ENCODE results near the gene LIME1.
A peak's percentile ranks its signal among the peaks of the same experiment; 100 is the strongest.

LIME1 gene

DNA sequence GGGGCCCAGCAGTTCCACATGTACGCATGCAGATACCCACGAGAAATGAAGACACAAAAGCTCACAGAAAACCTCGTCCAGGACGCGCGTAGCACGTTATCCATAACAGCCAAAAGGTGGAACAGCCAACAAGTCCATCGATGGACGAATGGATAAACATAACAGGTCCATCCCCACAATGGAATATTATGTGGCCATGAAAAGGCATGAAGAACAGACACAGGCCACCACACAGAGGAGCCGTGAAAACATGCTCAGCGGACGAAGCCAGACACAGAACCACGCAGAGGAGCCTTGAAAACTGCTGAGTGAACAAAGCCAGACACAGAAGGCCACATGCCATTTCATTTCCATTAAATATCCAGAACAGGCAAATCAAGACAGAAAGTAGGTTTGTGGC is 41.1 kb downstream of the LIME1 start:
- TF ChIP-seq ZFX (IDR thresholded peaks at IDR 0.05; ENCODE audit: borderline replicate concordance), result no peak
- TF ChIP-seq, protein P1, sequence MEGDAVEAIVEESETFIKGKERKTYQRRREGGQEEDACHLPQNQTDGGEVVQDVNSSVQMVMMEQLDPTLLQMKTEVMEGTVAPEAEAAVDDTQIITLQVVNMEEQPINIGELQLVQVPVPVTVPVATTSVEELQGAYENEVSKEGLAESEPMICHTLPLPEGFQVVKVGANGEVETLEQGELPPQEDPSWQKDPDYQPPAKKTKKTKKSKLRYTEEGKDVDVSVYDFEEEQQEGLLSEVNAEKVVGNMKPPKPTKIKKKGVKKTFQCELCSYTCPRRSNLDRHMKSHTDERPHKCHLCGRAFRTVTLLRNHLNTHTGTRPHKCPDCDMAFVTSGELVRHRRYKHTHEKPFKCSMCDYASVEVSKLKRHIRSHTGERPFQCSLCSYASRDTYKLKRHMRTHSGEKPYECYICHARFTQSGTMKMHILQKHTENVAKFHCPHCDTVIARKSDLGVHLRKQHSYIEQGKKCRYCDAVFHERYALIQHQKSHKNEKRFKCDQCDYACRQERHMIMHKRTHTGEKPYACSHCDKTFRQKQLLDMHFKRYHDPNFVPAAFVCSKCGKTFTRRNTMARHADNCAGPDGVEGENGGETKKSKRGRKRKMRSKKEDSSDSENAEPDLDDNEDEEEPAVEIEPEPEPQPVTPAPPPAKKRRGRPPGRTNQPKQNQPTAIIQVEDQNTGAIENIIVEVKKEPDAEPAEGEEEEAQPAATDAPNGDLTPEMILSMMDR (IDR thresholded peaks at IDR 0.05), result no peak
- no peak overlapping the region for H3K27ac ChIP-seq

DNA sequence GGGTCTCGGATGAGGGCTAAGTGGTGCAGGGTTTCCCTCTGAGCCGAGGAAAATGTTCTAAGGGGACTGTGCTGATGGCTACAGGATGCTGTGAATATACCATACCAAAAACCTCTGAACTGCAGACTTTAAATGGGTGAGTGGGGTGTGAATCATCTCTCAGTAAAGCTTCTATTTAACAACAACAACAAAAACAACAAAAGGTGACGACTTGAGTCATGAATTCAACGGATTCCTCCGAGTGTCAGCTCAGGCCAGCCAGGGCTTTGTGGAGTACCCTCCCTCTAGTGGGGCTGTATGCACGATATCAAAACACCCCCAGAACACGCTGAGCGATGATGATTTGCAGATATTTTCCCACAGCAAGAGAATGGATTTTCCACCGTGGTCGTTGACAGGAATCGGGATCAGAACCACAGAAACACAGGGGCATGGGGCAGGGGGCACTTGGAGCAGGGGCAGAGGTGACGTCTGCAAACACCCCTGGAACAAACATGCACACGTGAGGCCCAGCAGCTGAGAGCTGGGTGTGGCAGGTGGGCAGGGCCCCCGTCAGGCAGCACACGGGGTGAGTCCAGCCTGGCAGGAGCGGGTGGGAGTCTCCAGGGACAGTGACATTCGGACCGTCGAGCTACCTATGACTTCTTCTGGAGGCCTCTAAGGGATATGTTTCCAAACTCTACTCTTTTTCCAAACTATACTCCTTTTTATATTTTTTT is 41.7 kb downstream of the LIME1 start:
- H3K27ac ChIP-seq, result no peak overlapping the region
- TF ChIP-seq, protein P1 (IDR thresholded peaks at IDR 0.05), result no peak
- no peak for TF ChIP-seq ZFX (IDR thresholded peaks at IDR 0.05; ENCODE audit: borderline replicate concordance)

DNA sequence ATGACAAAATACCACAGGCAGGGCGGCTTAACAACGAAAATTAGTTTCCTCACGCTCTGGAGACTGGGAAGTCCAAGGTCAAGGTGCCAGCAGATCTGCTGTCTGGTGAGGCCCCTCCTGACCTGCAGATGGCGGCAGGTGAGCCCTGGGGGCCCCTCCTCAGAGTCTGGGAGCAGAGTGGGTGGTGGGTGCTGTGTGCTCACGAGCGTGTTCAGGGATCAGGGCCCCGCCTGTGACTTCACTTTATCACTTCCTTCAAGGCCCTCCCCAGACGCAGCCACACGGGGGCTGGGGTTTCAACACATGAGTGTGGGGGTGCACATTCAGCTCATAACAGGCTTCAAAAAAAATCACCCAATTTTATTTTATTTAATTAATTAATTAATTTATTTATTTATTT is 42.4 kb downstream of the LIME1 start:
- no peak overlapping the region for H3K27ac ChIP-seq
- TF ChIP-seq, protein P1 (IDR thresholded peaks at IDR 0.05), result 0 out of 2 replicates have a peak, but pooled peaks have one; percentile 6
- no peak for TF ChIP-seq ZFX (IDR thresholded peaks at IDR 0.05; ENCODE audit: borderline replicate concordance)

DNA sequence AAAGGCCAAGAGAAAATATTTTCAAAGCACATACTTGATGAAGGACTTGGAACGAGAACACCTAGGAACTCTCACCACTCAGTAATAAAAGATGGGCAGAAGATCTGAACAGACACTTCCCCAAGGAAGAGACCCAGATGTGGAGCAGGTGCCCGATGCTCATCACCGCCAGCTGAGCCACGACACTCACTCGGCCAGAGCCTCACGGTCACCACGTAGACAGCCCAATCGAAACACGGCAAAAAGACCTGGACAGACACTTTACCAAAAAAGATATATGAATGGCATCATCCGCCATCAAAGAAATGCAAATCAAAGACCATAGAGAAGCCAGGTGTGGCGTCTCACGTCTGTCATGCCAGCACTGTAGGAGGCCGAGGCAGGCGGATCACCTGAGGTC is 44.7 kb downstream of the LIME1 start:
- TF ChIP-seq, protein P1 (IDR thresholded peaks at IDR 0.05), result no peak
- TF ChIP-seq ZFX (IDR thresholded peaks at IDR 0.05; ENCODE audit: borderline replicate concordance), result no peak
- H3K27ac ChIP-seq, result no peak overlapping the region

- TF ChIP-seq, protein P1 (IDR thresholded peaks at IDR 0.05), result no peak
- no peak for TF ChIP-seq ZFX (IDR thresholded peaks at IDR 0.05; ENCODE audit: borderline replicate concordance)
- H3K27ac ChIP-seq, result no peak overlapping the region
Measured at GRCh38 chr20:63782051-63782471, 45.6 kb downstream of the LIME1 start.

DNA sequence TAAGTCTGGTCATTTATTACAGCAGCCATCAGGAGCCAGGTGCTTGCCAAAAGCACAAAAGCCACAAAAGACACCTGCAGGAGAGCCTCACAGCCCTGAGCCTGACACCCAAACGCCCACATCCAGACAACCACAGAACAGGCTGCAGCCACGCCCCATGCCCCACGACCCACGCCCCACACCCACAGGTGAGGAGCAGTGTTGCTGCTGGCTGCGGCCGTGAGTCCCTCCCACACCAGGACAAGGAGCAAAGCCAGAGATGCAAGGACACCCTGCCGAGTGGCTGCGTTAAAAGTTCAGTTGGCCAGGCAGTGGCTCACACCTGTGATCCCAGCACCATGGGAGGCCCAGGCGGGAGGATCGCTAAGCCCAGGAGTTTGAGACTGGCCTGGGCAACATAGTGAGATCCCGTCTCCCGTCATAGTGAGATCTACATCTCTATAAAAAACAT is 46.1 kb downstream of the LIME1 start:
- TF ChIP-seq, protein P1 (IDR thresholded peaks at IDR 0.05), result no peak
- TF ChIP-seq ZFX (IDR thresholded peaks at IDR 0.05; ENCODE audit: borderline replicate concordance), result no peak
- H3K27ac ChIP-seq, result no peak overlapping the region

- no peak for TF ChIP-seq ZFX (IDR thresholded peaks at IDR 0.05; ENCODE audit: borderline replicate concordance)
- TF ChIP-seq, protein P1 (IDR thresholded peaks at IDR 0.05), result no peak
- H3K27ac ChIP-seq, result no peak overlapping the region
Measured at GRCh38 chr20:63783970-63784369, 47.5 kb downstream of the LIME1 start.
